ENCODE data around the gene ST6GALNAC2.
"Not testable (repeated sequence)": the region's sequence is repeated elsewhere in the genome, so short reads cannot be mapped to it uniquely, and the experiment has no call there.

The ST6GALNAC2 gene

DNA sequence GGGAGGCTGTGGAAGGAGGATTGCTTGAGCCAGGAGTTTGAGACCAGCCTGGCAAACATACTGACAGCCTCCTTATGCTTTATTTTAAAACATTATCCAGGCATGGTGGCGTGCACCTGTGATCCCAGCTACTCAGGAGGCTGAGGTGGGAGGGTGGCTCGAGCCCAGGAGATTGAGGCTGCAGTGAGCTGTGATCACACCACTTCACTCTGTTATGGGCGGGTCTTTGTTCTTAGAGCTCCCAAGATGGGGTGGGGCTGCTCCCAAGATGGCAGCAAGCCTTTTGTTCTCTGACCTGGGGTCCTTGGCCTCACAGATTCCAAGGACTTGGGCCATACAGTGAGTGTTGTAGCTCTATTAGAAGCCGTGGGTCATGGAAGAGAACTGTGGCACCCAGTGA is 26.1 kb upstream of the ST6GALNAC2 start:
- no peak overlapping the region for H2AFZ ChIP-seq
- H3K4me1 ChIP-seq: no peaks in the 10 kb centered on the region
- no peak overlapping the region for H3K4me3 ChIP-seq (ENCODE audit: low read depth, low read length)
- no peaks in the 10 kb centered on the region for H3K9me3 ChIP-seq (ENCODE audit: control insufficient read depth, low read length)
- H3K4me2 ChIP-seq (ENCODE audit: low read length): no peak overlapping the region
- TF ChIP-seq, protein P1, sequence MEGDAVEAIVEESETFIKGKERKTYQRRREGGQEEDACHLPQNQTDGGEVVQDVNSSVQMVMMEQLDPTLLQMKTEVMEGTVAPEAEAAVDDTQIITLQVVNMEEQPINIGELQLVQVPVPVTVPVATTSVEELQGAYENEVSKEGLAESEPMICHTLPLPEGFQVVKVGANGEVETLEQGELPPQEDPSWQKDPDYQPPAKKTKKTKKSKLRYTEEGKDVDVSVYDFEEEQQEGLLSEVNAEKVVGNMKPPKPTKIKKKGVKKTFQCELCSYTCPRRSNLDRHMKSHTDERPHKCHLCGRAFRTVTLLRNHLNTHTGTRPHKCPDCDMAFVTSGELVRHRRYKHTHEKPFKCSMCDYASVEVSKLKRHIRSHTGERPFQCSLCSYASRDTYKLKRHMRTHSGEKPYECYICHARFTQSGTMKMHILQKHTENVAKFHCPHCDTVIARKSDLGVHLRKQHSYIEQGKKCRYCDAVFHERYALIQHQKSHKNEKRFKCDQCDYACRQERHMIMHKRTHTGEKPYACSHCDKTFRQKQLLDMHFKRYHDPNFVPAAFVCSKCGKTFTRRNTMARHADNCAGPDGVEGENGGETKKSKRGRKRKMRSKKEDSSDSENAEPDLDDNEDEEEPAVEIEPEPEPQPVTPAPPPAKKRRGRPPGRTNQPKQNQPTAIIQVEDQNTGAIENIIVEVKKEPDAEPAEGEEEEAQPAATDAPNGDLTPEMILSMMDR (IDR thresholded peaks at IDR 0.05): no peak
- no peaks in the 10 kb centered on the region for H3K27me3 ChIP-seq (ENCODE audit: control insufficient read depth, insufficient read depth, low read length)
- H3K9ac ChIP-seq: no peak overlapping the region
- H3K27ac ChIP-seq: no peak overlapping the region
- H3K79me2 ChIP-seq: no peaks in the 10 kb centered on the region
- no peaks in the 10 kb centered on the region for H3K36me3 ChIP-seq (ENCODE audit: control insufficient read depth, insufficient read depth, low read length)

DNA sequence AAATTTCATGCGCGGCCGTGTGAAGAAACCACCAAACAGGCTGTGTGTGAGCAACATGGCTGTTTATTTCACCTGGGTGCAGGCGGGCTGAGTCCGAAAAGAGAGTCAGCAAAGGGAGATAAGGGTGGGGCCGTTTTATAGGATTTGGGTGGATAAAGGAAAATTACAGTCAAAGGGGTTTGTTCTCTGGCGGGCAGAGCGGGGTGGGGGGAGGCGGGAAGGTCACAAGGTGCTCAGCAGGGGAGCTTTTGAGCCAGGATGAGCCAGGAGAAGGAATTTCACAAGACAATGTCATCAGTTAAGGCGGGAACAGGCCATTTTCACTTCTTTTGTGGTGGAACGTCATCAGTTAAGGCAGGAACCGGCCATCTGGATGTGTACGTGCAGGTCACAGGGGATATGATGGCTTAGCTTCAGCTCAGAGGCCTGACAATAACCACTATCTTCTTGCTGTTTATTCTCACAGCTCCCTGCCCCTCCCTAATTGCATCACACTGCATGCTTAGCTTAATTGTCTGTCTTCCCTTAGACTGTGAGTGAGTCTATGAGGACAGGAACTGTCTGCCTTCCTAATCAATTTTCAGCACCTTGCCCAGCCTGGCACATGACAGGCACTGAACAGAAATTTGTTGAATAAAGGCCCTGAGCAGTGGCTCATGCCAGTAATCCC is 25.6 kb upstream of the ST6GALNAC2 start:
- H3K4me2 ChIP-seq (ENCODE audit: low read length); H2AFZ ChIP-seq; H3K4me1 ChIP-seq; H3K9ac ChIP-seq; H3K4me3 ChIP-seq (ENCODE audit: low read depth, low read length); H3K79me2 ChIP-seq; H3K27ac ChIP-seq; H3K27me3 ChIP-seq (ENCODE audit: control insufficient read depth, insufficient read depth, low read length); H3K9me3 ChIP-seq (ENCODE audit: control insufficient read depth, low read length); H3K36me3 ChIP-seq (ENCODE audit: control insufficient read depth, insufficient read depth, low read length): not testable (repeated sequence)

DNA sequence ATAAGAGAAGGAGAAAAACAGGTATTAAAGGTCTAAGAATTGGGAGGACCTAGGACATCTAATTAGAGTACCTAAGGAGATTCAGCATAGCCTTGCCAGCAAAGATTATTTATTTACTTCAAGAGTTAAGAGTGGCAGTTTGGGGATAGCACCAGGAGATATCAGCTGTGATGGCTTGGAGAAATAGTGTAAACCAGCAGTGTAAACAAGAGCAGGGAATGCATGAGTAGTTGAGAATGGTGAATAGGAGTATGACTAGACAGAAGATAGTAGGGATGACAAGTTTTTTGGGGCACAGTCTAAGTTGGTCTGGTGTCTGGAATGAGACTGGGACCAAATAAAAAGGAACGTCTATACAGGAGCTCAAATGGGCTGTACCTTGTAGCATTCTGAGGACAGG is 21.0 kb upstream of the ST6GALNAC2 start:
- H3K4me3 ChIP-seq (ENCODE audit: low read depth, low read length); H3K79me2 ChIP-seq; H3K4me2 ChIP-seq (ENCODE audit: low read length); H2AFZ ChIP-seq; H3K27ac ChIP-seq; H3K4me1 ChIP-seq; H3K36me3 ChIP-seq (ENCODE audit: control insufficient read depth, insufficient read depth, low read length); H3K9me3 ChIP-seq (ENCODE audit: control insufficient read depth, low read length); H3K9ac ChIP-seq; H3K27me3 ChIP-seq (ENCODE audit: control insufficient read depth, insufficient read depth, low read length): not testable (repeated sequence)

DNA sequence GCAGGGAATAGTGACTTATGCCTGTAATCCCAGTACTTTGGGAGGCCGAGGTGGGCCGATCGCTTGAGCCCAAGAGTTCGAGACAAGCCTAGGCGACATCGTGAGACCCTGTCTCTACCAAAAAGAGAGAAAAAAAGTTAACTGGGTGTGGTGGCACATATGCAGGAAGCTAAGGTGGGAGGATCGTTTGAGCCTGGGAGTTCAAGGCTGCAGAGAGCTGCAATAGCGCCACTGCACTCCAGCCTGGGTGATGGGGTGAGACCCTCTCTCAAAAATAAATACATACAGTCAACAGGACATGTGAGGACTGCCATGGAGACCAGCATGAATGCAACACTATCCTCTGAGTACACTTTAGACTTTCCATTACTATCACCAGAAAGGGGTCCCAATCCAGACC is 15.4 kb upstream of the ST6GALNAC2 start:
- no peak overlapping the region for H3K4me2 ChIP-seq (ENCODE audit: low read length)

DNA sequence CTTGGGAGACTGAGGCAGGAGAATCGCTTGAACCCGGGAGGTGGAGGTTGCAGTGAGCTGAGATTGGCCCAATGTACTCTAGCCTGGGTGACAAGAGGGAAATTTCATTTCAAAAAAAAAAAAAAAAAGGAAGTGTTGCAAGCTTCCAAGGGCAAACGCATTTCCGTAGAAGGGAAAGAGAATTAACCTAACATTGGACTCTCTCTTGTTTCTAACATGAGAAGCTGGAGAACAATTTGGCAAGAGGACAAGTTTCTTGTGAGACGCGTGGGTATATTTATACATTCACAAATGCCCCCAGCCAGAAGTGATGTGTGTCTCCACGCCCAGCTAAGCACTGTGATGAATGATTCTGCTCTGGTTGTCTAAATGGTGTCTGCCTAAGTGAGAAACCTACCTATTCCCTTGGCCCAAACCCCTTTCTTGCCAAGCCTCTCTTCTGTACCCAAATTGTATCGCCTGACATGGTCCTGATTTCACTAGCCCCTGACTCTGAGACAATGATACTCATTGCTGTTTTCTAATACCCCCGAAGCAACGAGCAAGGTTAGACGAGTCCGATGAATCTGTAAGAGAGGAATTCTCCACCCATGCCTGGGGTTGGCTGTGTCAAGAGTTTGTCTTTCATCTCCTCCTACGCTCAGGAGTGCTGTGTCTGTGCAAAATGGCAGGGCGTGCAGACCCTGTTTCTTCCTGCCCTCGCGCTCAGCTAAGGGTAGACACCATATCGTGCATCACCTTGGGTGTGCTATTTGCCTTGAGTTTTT is 14.2 kb upstream of the ST6GALNAC2 start:
- no peak overlapping the region for H3K9ac ChIP-seq
- TF ChIP-seq, protein P1 (IDR thresholded peaks at IDR 0.05): no peak
- no peaks in the 10 kb centered on the region for H3K9me3 ChIP-seq (ENCODE audit: control insufficient read depth, low read length)
- H3K27me3 ChIP-seq (ENCODE audit: control insufficient read depth, insufficient read depth, low read length): no peaks in the 10 kb centered on the region
- no peak overlapping the region for H3K27ac ChIP-seq
- H2AFZ ChIP-seq: no peak overlapping the region
- no peaks in the 10 kb centered on the region for H3K79me2 ChIP-seq
- no peaks in the 10 kb centered on the region for H3K4me1 ChIP-seq
- no peak overlapping the region for H3K4me3 ChIP-seq (ENCODE audit: low read depth, low read length)
- no peak overlapping the region for H3K4me2 ChIP-seq (ENCODE audit: low read length)
- H3K36me3 ChIP-seq (ENCODE audit: control insufficient read depth, insufficient read depth, low read length): no peaks in the 10 kb centered on the region

More for the DNA sequence above, 15.4 kb upstream of the ST6GALNAC2 start:
- Histone ChIP-seq H3K9me3 (ENCODE audit: control insufficient read depth, low read length) (no peaks in the 10 kb centered on the region), H3K4me1 (no peaks in the 10 kb centered on the region), H3K79me2 (no peaks in the 10 kb centered on the region), H3K9ac (no peak overlapping the region), H3K4me3 (ENCODE audit: low read depth, low read length) (no peak overlapping the region), H2AFZ (no peak overlapping the region), H3K27me3 (ENCODE audit: control insufficient read depth, insufficient read depth, low read length) (no peaks in the 10 kb centered on the region), H3K36me3 (ENCODE audit: control insufficient read depth, insufficient read depth, low read length) (no peaks in the 10 kb centered on the region), H3K27ac (no peak overlapping the region)
- TF ChIP-seq, protein P1 (IDR thresholded peaks at IDR 0.05): no peak

Data from parathyroid adenoma (tissue), 2 donors.